ENCODE results near the gene BARX2.
A peak's percentile ranks its signal among the peaks of the same experiment; 100 is the strongest.

The BARX2 gene

DNA sequence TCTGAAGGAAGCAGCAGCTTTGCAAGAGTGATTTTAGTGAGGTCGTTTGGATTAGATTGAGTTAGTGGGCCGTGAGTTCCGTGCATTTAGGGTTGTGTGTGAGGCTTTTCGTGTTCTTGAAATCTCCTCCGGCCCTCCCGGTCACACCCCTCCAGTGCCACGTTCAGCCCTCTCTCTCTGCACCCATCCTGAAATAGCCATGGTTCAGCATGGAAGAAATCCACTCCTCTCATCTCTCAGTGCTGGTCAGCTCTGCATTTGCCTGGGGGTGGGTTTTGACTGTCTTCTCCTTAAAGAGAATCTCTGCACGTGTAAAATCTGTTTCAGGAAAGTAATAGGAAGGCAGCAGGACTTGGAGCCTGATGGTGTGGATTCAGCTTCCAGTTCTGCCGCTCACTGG is 19.8 kb downstream of the BARX2 start:
- H3K27ac ChIP-seq (ENCODE audit: low read depth in 2 of 2, low read length in 2 of 2): no peak overlapping the region
- H3K27me3 ChIP-seq (ENCODE audit: control insufficient read depth in 2 of 2, insufficient read depth in 2 of 2, low read length in 2 of 2): no peaks in the 10 kb centered on the region
- no peaks in the 10 kb centered on the region for H3K36me3 ChIP-seq (ENCODE audit: control insufficient read depth in 2 of 2, insufficient read depth in 2 of 2, low read length in 2 of 2)
- peaks cover 0 to 2% of the 10 kb centered on the region in 2 donors for H3K4me1 ChIP-seq (ENCODE audit: control insufficient read depth in 2 of 2, insufficient read depth in 2 of 2, low read length in 2 of 2)
- no peak overlapping the region for H3K4me3 ChIP-seq (ENCODE audit: low read length in 2 of 2)
- no peak overlapping the region for H3K9ac ChIP-seq (ENCODE audit: low read depth in 1 of 2, low read length in 2 of 2)
- H3K9me3 ChIP-seq (ENCODE audit: control insufficient read depth in 2 of 2, low read length in 2 of 2): no peaks in the 10 kb centered on the region

GRCh38 chr11:129395883-129396282 is 20.2 kb downstream of the BARX2 start:
- Histone ChIP-seq H3K9me3 (ENCODE audit: control insufficient read depth in 2 of 2, low read length in 2 of 2) (no peaks in the 10 kb centered on the region), H3K36me3 (ENCODE audit: control insufficient read depth in 2 of 2, insufficient read depth in 2 of 2, low read length in 2 of 2) (no peaks in the 10 kb centered on the region), H3K4me3 (ENCODE audit: low read length in 2 of 2) (no peak overlapping the region), H3K27ac (ENCODE audit: low read depth in 2 of 2, low read length in 2 of 2) (no peak overlapping the region), H3K27me3 (ENCODE audit: control insufficient read depth in 2 of 2, insufficient read depth in 2 of 2, low read length in 2 of 2) (no peaks in the 10 kb centered on the region), H3K9ac (ENCODE audit: low read depth in 1 of 2, low read length in 2 of 2) (no peak overlapping the region), H3K4me1 (ENCODE audit: control insufficient read depth in 2 of 2, insufficient read depth in 2 of 2, low read length in 2 of 2) (peaks cover 0 to 2% of the 10 kb centered on the region in 2 donors)

- Histone ChIP-seq H3K27me3 (ENCODE audit: control insufficient read depth in 2 of 2, insufficient read depth in 2 of 2, low read length in 2 of 2) (no peaks in the 10 kb centered on the region), H3K9ac (ENCODE audit: low read depth in 1 of 2, low read length in 2 of 2) (no peak overlapping the region), H3K9me3 (ENCODE audit: control insufficient read depth in 2 of 2, low read length in 2 of 2) (no peaks in the 10 kb centered on the region), H3K36me3 (ENCODE audit: control insufficient read depth in 2 of 2, insufficient read depth in 2 of 2, low read length in 2 of 2) (no peaks in the 10 kb centered on the region), H3K4me1 (ENCODE audit: control insufficient read depth in 2 of 2, insufficient read depth in 2 of 2, low read length in 2 of 2) (no peaks in the 10 kb centered on the region), H3K27ac (ENCODE audit: low read depth in 2 of 2, low read length in 2 of 2) (no peak overlapping the region), H3K4me3 (ENCODE audit: low read length in 2 of 2) (no peak overlapping the region)
Observed at GRCh38 chr11:129396454-129396853, 20.8 kb downstream of the BARX2 start.

DNA sequence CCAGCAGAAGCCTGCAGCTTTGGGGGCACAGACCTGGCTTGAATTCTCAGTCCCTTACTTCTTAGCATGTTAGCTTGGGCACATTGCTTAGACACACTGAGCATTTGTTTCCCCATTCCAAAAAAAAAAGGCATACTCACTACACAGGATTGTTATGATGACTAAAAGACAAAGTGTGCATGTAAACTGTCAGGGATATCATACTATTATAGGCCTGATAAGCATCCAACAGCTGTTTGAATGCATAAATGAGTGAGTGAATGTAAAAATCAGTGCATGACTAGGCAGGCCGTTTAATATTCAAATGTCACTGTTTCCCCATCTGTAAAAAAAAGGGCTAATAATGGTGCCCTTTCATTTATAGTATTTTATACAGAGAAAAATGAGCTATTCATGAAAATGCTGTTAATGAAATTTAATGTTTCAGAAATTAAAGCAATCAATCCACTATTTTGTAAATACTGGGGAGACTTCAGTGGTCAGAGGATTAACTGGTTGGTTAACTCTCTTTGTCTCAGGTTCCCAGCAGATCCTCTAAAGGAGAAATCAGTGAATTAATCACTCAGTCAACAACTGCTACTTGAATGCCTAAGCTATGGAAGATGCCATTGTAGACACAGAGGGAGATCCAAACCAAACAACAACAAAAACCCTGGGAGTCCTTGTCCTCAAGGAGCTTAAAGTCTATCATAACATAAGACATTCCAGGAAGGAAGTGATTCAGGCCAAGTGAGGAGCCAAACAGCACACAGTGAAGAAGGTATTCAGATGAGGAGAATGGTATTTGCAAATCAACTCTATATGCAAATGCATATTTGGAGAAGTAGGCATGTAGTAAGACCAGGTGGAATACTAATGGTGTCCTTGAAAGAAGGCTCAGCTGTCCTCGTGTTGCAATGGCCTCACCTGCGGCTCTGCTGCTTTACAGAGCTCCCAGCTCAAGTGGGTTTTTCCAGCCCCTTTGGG is 26.8 kb downstream of the BARX2 start:
- Histone ChIP-seq H3K9ac (ENCODE audit: low read depth in 1 of 2, low read length in 2 of 2) (no peak overlapping the region), H3K27me3 (ENCODE audit: control insufficient read depth in 2 of 2, insufficient read depth in 2 of 2, low read length in 2 of 2) (no peaks in the 10 kb centered on the region), H3K4me3 (ENCODE audit: low read length in 2 of 2) (no peak overlapping the region), H3K4me1 (ENCODE audit: control insufficient read depth in 2 of 2, insufficient read depth in 2 of 2, low read length in 2 of 2) (no peaks in the 10 kb centered on the region), H3K9me3 (ENCODE audit: control insufficient read depth in 2 of 2, low read length in 2 of 2) (no peaks in the 10 kb centered on the region), H3K36me3 (ENCODE audit: control insufficient read depth in 2 of 2, insufficient read depth in 2 of 2, low read length in 2 of 2) (no peaks in the 10 kb centered on the region), H3K27ac (ENCODE audit: low read depth in 2 of 2, low read length in 2 of 2) (no peak overlapping the region)

- Histone ChIP-seq H3K27me3 (ENCODE audit: control insufficient read depth in 2 of 2, insufficient read depth in 2 of 2, low read length in 2 of 2) (no peaks in the 10 kb centered on the region), H3K36me3 (ENCODE audit: control insufficient read depth in 2 of 2, insufficient read depth in 2 of 2, low read length in 2 of 2) (no peaks in the 10 kb centered on the region), H3K9me3 (ENCODE audit: control insufficient read depth in 2 of 2, low read length in 2 of 2) (no peaks in the 10 kb centered on the region), H3K4me3 (ENCODE audit: low read length in 2 of 2) (no peak overlapping the region), H3K4me1 (ENCODE audit: control insufficient read depth in 2 of 2, insufficient read depth in 2 of 2, low read length in 2 of 2) (no peaks in the 10 kb centered on the region), H3K27ac (ENCODE audit: low read depth in 2 of 2, low read length in 2 of 2) (no peak overlapping the region), H3K9ac (ENCODE audit: low read depth in 1 of 2, low read length in 2 of 2) (no peak overlapping the region)
Observed at GRCh38 chr11:129404731-129405130, 29.1 kb downstream of the BARX2 start.

DNA sequence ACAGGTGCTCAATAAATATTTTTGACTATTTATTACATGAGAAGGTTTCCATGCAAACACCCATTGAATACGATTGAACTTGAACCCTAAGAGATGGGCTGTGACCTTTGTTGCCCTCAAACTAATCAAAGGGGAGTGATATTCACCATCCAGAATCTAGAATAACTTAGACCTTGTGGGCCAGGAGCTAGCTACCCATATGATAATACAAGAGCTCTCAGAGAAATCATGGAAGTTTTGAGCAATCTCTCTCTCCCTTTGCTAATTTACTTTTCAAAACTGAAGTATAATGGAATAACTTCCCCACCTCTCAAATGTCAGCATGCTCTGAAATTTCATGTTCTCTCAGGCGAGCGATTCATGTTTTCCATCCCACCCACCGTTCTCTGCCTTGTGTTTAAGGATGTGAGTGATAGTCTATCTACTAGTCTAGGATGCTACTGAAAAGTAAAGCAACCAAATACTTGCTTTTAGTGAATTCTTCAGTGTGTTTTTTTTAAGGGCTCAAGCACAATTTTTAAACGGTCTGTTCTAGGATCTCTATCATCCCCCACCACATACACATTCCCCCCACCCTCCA is 33.3 kb downstream of the BARX2 start:
- H3K9me3 ChIP-seq (ENCODE audit: control insufficient read depth in 2 of 2, low read length in 2 of 2): no peaks in the 10 kb centered on the region
- no peak overlapping the region for H3K27ac ChIP-seq (ENCODE audit: low read depth in 2 of 2, low read length in 2 of 2)
- H3K4me3 ChIP-seq (ENCODE audit: low read length in 2 of 2): no peak overlapping the region
- H3K9ac ChIP-seq (ENCODE audit: low read depth in 1 of 2, low read length in 2 of 2): no peak overlapping the region
- H3K36me3 ChIP-seq (ENCODE audit: control insufficient read depth in 2 of 2, insufficient read depth in 2 of 2, low read length in 2 of 2): no peaks in the 10 kb centered on the region
- H3K27me3 ChIP-seq (ENCODE audit: control insufficient read depth in 2 of 2, insufficient read depth in 2 of 2, low read length in 2 of 2): no peaks in the 10 kb centered on the region
- peaks cover 3 to 7% of the 10 kb centered on the region in 2 donors for H3K4me1 ChIP-seq (ENCODE audit: control insufficient read depth in 2 of 2, insufficient read depth in 2 of 2, low read length in 2 of 2)

DNA sequence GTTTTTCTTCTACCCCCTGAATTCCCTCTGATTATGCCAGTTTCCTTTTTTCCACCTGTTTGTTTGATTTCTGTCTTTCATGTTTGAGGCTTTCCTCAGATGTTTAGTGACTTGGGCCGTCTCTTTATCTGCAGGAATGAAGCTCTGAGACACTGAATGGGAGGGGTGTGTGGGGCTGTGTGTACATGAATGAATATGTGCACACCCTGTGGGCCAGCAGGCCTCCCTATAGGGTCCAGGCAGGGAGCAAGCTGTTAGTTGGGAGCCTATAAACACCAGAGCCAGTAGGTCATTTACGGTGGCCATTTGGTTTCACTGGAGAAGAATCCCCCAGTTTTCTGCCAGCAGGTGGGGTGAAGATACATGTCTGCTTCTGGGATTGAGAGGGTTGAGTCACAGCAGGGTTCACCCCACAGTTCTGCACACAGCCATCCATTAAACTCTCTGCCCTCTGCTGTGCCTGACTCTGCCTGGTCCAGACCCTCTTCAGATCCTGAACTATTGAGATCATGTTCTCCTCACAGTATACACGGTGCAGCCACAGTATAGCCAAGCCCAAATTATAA is 34.8 kb downstream of the BARX2 start:
- no peaks in the 10 kb centered on the region for H3K36me3 ChIP-seq (ENCODE audit: control insufficient read depth in 2 of 2, insufficient read depth in 2 of 2, low read length in 2 of 2)
- no peaks in the 10 kb centered on the region for H3K9me3 ChIP-seq (ENCODE audit: control insufficient read depth in 2 of 2, low read length in 2 of 2)
- peaks cover 6 to 17% of the 10 kb centered on the region in 2 donors for H3K4me1 ChIP-seq (ENCODE audit: control insufficient read depth in 2 of 2, insufficient read depth in 2 of 2, low read length in 2 of 2)
- H3K27ac ChIP-seq (ENCODE audit: low read depth in 2 of 2, low read length in 2 of 2): no peak overlapping the region
- no peaks in the 10 kb centered on the region for H3K27me3 ChIP-seq (ENCODE audit: control insufficient read depth in 2 of 2, insufficient read depth in 2 of 2, low read length in 2 of 2)
- no peak overlapping the region for H3K9ac ChIP-seq (ENCODE audit: low read depth in 1 of 2, low read length in 2 of 2)
- no peak overlapping the region for H3K4me3 ChIP-seq (ENCODE audit: low read length in 2 of 2)

DNA sequence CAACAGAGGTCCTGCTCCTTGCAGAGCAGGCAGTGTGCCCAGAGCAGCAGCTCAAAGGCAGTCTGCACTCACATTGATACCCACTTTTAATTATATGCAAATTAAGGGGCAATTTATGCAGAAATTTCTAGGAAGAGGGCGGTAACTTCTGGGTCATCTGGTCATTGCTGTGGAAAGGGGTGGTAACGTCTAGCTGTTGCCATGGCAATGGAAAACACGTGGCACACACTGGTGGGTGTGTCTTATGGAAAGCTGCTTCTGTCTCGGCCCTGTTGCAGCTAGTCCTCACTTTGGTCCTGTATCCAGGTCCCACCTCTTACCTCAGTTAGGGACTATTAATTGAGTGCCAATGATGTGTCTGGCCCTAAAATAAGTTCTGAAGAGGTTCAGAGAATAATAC is 36.8 kb downstream of the BARX2 start:
- Histone ChIP-seq H3K4me3 (ENCODE audit: low read length in 2 of 2) (no peak overlapping the region), H3K36me3 (ENCODE audit: control insufficient read depth in 2 of 2, insufficient read depth in 2 of 2, low read length in 2 of 2) (no peaks in the 10 kb centered on the region), H3K4me1 (ENCODE audit: control insufficient read depth in 2 of 2, insufficient read depth in 2 of 2, low read length in 2 of 2) (peaks cover 14 to 34% of the 10 kb centered on the region in 2 donors), H3K9ac (ENCODE audit: low read depth in 1 of 2, low read length in 2 of 2) (no peak overlapping the region), H3K27me3 (ENCODE audit: control insufficient read depth in 2 of 2, insufficient read depth in 2 of 2, low read length in 2 of 2) (no peaks in the 10 kb centered on the region), H3K27ac (ENCODE audit: low read depth in 2 of 2, low read length in 2 of 2) (no peak overlapping the region), H3K9me3 (ENCODE audit: control insufficient read depth in 2 of 2, low read length in 2 of 2) (no peaks in the 10 kb centered on the region)

- Histone ChIP-seq H3K27ac (ENCODE audit: low read depth in 2 of 2, low read length in 2 of 2) (peak overlapping the region; percentile 76 to 85), H3K36me3 (ENCODE audit: control insufficient read depth in 2 of 2, insufficient read depth in 2 of 2, low read length in 2 of 2) (no peaks in the 10 kb centered on the region), H3K4me1 (ENCODE audit: control insufficient read depth in 2 of 2, insufficient read depth in 2 of 2, low read length in 2 of 2) (peaks cover 19 to 49% of the 10 kb centered on the region in 2 donors), H3K4me3 (ENCODE audit: low read length in 2 of 2) (no peak overlapping the region), H3K9me3 (ENCODE audit: control insufficient read depth in 2 of 2, low read length in 2 of 2) (no peaks in the 10 kb centered on the region), H3K9ac (ENCODE audit: low read depth in 1 of 2, low read length in 2 of 2) (peak overlapping the region in 1 of 2 donors; percentile 31), H3K27me3 (ENCODE audit: control insufficient read depth in 2 of 2, insufficient read depth in 2 of 2, low read length in 2 of 2) (no peaks in the 10 kb centered on the region)
Observed at GRCh38 chr11:129414144-129414872, 38.7 kb downstream of the BARX2 start.
